ENCODE data around the gene PARP15.

DNA sequence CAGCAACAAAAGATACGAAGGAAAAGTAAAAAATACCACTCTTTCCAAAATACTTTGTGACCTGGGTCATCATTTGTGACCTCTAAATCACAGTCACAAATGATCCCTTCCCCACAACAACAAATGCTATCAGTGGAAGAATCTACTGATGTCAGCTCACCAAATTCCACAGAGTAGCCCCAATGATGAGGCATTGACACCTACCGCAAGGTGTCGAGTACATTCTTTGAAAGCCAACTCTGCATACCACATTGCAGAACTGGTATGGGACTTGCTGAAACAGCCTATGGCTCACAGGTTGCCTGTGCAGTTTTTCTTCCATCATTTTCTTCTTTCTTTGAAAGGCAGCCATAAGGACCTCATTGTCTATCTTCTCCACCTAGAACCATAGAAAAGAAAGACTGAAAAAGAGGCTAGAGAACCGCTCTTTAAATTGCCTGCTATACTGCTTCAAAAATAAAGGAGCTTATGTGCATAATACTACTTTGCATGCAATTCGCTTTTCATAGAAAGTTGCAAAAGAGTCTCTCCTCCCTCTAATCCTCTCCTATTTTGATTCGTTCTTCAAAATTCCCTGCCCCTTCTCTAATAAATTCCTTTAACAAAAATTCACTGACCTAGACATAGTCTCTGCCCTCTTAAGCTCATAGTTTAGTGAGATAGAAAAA lies 41.4 kb upstream of the PARP15 start:
- TF ChIP-seq, protein P1, sequence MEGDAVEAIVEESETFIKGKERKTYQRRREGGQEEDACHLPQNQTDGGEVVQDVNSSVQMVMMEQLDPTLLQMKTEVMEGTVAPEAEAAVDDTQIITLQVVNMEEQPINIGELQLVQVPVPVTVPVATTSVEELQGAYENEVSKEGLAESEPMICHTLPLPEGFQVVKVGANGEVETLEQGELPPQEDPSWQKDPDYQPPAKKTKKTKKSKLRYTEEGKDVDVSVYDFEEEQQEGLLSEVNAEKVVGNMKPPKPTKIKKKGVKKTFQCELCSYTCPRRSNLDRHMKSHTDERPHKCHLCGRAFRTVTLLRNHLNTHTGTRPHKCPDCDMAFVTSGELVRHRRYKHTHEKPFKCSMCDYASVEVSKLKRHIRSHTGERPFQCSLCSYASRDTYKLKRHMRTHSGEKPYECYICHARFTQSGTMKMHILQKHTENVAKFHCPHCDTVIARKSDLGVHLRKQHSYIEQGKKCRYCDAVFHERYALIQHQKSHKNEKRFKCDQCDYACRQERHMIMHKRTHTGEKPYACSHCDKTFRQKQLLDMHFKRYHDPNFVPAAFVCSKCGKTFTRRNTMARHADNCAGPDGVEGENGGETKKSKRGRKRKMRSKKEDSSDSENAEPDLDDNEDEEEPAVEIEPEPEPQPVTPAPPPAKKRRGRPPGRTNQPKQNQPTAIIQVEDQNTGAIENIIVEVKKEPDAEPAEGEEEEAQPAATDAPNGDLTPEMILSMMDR (IDR thresholded peaks at IDR 0.05) = no peak
- no peak for TF ChIP-seq POLR2AphosphoS5 (IDR thresholded peaks at IDR 0.05)
